H1 (cell line): ENCODE measurements around the gene VWA3B. TPM values are rescaled to one million over a fixed set of nuclear protein-coding genes. Genes with fewer than 3 reads are reported as not detected.

Experiments
- CTCF ChIA-PET: fragments of 300-600 bp; sonication (Branson Sonifier 250); formaldehyde crosslinking; loops from one replicate; lab custom pipeline; 2021; ENCODE audit not compliant: partially characterized antibody; lab: Charles Lee
- POLR2A ChIA-PET: fragments of 300-600 bp; sonication (Branson Sonifier 250); formaldehyde crosslinking; loops from one replicate; lab custom pipeline; 2021; ENCODE audit warnings: inconsistent platforms; ENCODE audit not compliant: partially characterized antibody; lab: Charles Lee
- DNase-seq, 2 experiments: peaks; one replicate each; pipeline versions ENCODE4 v3.0.0 to v3.0.0-alpha.2; 2010 to 2022; ENCODE audit warnings: low spot score in 2 of 2, low read depth in 1 of 2, mixed read lengths in 1 of 2
- FAIRE-seq: peaks from 2 replicates; lab custom pipeline; 2011; peaks lifted over from hg19 to GRCh38; lab: Jason Lieb, UNC
- H2AFZ ChIP-seq: 2 replicates; pipeline ENCODE4 v1.8.1; 2012; ENCODE audit warnings: low read length, inconsistent platforms
- H2AK5ac ChIP-seq: 2 replicates; pipeline ENCODE4 v1.6.1; 2013; ENCODE audit warnings: low read depth, low read length
- H2BK120ac ChIP-seq: replicated peaks from 2 replicates; pipeline ENCODE3; 2013; ENCODE audit warnings: low read depth, low read length, inconsistent platforms
- H2BK12ac ChIP-seq: 2 replicates; pipeline ENCODE4 v1.6.1; 2013; ENCODE audit warnings: low read depth, low read length
- H2BK15ac ChIP-seq: 2 replicates; pipeline ENCODE4 v1.6.1; 2013; ENCODE audit warnings: low read length
- H2BK20ac ChIP-seq: 2 replicates; pipeline ENCODE4 v1.6.1; 2013; ENCODE audit warnings: low read length
- H2BK5ac ChIP-seq: 2 replicates; pipeline ENCODE4 v1.6.1; 2013; ENCODE audit warnings: low read depth, low read length
- H3K14ac ChIP-seq: 2 replicates; pipeline ENCODE4 v1.6.1; 2013; ENCODE audit warnings: inconsistent platforms; ENCODE audit not compliant: insufficient read length
- H3K18ac ChIP-seq: 2 replicates; pipeline ENCODE4 v1.6.1; 2013; ENCODE audit warnings: low read length; ENCODE audit errors: extremely low read depth
- H3K23ac ChIP-seq: 2 replicates; pipeline ENCODE4 v1.6.1; 2013; ENCODE audit warnings: inconsistent platforms; ENCODE audit not compliant: insufficient read length
- H3K23me2 ChIP-seq: 2 replicates; pipeline ENCODE4 v1.6.1; 2013; ENCODE audit warnings: low read depth, low read length
- H3K27ac ChIP-seq: 2 replicates; pipeline ENCODE4 v1.6.1; 2011; ENCODE audit warnings: low read depth, low read length, inconsistent platforms
- H3K27me3 ChIP-seq, 4 experiments: replicated peaks in 1 of 4; 1 replicate in 1 of 4; 2 replicates in 3 of 4; pipeline versions ENCODE4 v1.6.1 to v1.8.1; 2011 to 2013; ENCODE audit warnings: low read length in 3 of 4, mild to moderate bottlenecking in 3 of 4, inconsistent platforms in 2 of 4, mixed read lengths in 2 of 4, moderate library complexity in 1 of 4; ENCODE audit not compliant: control insufficient read depth in 3 of 4, insufficient read depth in 3 of 4; ENCODE audit errors: extremely low read depth in 1 of 4
- H3K36me3 ChIP-seq, 4 experiments: 2 replicates each; pipeline versions ENCODE4 v1.6.1 to v1.8.1; 2011 to 2013; ENCODE audit warnings: mild to moderate bottlenecking in 4 of 4, low read length in 3 of 4, moderate library complexity in 2 of 4, control low read depth in 1 of 4, inconsistent platforms in 1 of 4; ENCODE audit not compliant: insufficient read depth in 4 of 4, control insufficient read depth in 2 of 4
- H3K4ac ChIP-seq: replicated peaks from 2 replicates; pipeline ENCODE3; 2013; ENCODE audit warnings: low read length, low read depth, mixed read lengths, inconsistent platforms; ENCODE audit not compliant: insufficient read length
- H3K4me1 ChIP-seq, 4 experiments: replicated peaks in 1 of 4; 1 replicate in 1 of 4; 2 replicates in 3 of 4; pipeline versions ENCODE4 v1.6.1 to v1.8.1; 2011 to 2013; ENCODE audit warnings: low read length in 3 of 4, inconsistent platforms in 2 of 4, mixed read lengths in 1 of 4; ENCODE audit not compliant: insufficient read depth in 4 of 4, control insufficient read depth in 3 of 4
- H3K4me2 ChIP-seq, 2 experiments: 2 replicates each; pipeline versions ENCODE4 v1.6.1 to v1.8.1; 2011 to 2013; ENCODE audit warnings: low read depth in 2 of 2, low read length in 2 of 2, control low read depth in 1 of 2, inconsistent platforms in 1 of 2, mild to moderate bottlenecking in 1 of 2; ENCODE audit not compliant: insufficient read depth in 1 of 2
- H3K4me3 ChIP-seq, 4 experiments: fragments of 200-600, 300-600 bp in 1 of 4; sonication (generic), shearing (Covaris generic), sonication (Bioruptor Twin) in 1 of 4; 2 replicates each; pipeline versions ENCODE4 v1.5.1 to v1.8.1; 2011 to 2016; ENCODE audit warnings: low read length in 4 of 4, low read depth in 3 of 4, control low read depth in 2 of 4, inconsistent platforms in 2 of 4, mild to moderate bottlenecking in 2 of 4, mixed read lengths in 1 of 4, moderate library complexity in 1 of 4; ENCODE audit not compliant: insufficient read depth in 2 of 4; ENCODE audit errors: extremely low read depth in 1 of 4
- H3K56ac ChIP-seq: replicated peaks from 2 replicates; pipeline ENCODE3; 2013; ENCODE audit warnings: low read depth, mild to moderate bottlenecking, mixed read lengths, low read length, inconsistent platforms; ENCODE audit not compliant: insufficient read length
- H3K79me1 ChIP-seq: 2 replicates; pipeline ENCODE4 v1.6.1; 2013; ENCODE audit warnings: low read depth, low read length, control low read depth
- H3K79me2 ChIP-seq, 2 experiments: 2 replicates each; pipeline versions ENCODE4 v1.6.1 to v1.8.1; 2012 to 2013; ENCODE audit warnings: low read length in 2 of 2, mild to moderate bottlenecking in 2 of 2, inconsistent platforms in 1 of 2; ENCODE audit not compliant: insufficient read depth in 2 of 2, control insufficient read depth in 1 of 2
- H3K9ac ChIP-seq, 4 experiments: replicated peaks in 1 of 4; 1 replicate in 1 of 4; 2 replicates in 3 of 4; pipeline versions ENCODE4 v1.6.1 to v1.8.1; 2011 to 2013; ENCODE audit warnings: low read depth in 3 of 4, low read length in 3 of 4, control low read depth in 2 of 4, mild to moderate bottlenecking in 2 of 4, moderate library complexity in 2 of 4, inconsistent platforms in 1 of 4; ENCODE audit errors: extremely low read depth in 1 of 4
- H3K9me3 ChIP-seq, 2 experiments: 2 replicates each; pipeline versions ENCODE4 v1.6.1 to v1.8.1; 2012 to 2013; ENCODE audit warnings: mild to moderate bottlenecking in 2 of 2, moderate library complexity in 2 of 2, control low read depth in 1 of 2, inconsistent platforms in 1 of 2, low read depth in 1 of 2, low read length in 1 of 2, mixed read lengths in 1 of 2; ENCODE audit not compliant: insufficient read depth in 2 of 2
- H4K20me1 ChIP-seq, 2 experiments: replicated peaks in 1 of 2; 2 replicates each; pipeline versions ENCODE3 to v1.8.1; 2011 to 2013; ENCODE audit warnings: inconsistent platforms in 2 of 2, low read length in 2 of 2, mild to moderate bottlenecking in 1 of 2; ENCODE audit not compliant: insufficient read depth in 2 of 2, control insufficient read depth in 1 of 2
- H4K5ac ChIP-seq: 2 replicates; pipeline ENCODE4 v1.6.1; 2013; ENCODE audit warnings: low read length, low read depth, mixed read lengths, inconsistent platforms; ENCODE audit not compliant: insufficient read length
- H4K8ac ChIP-seq: 2 replicates; pipeline ENCODE4 v1.8.0; 2013; ENCODE audit warnings: mild to moderate bottlenecking, moderate library complexity, low read length, inconsistent platforms; ENCODE audit not compliant: insufficient read depth; ENCODE audit errors: extremely low read depth
- H4K91ac ChIP-seq: replicated peaks from 2 replicates; pipeline ENCODE3; 2013; ENCODE audit warnings: low read length, mixed read lengths, inconsistent platforms; ENCODE audit not compliant: insufficient read length
- FOSL1 ChIP-seq: IDR thresholded peaks from 2 replicates; pipeline ENCODE4 v1.6.1; 2011; ENCODE audit warnings: mild to moderate bottlenecking, low read depth, low read length, moderate library complexity; ENCODE audit not compliant: insufficient read depth
- GABPA ChIP-seq: IDR thresholded peaks from 2 replicates; pipeline ENCODE4 v1.6.1; 2011; ENCODE audit warnings: mild to moderate bottlenecking, low read length, moderate library complexity, borderline replicate concordance; ENCODE audit not compliant: insufficient read depth
- POU5F1 ChIP-seq: IDR thresholded peaks from 2 replicates; pipeline ENCODE4 v1.6.1; 2011; ENCODE audit warnings: low read depth, mild to moderate bottlenecking, low read length, moderate library complexity
- SIN3A ChIP-seq, 2 experiments: IDR thresholded peaks in 1 of 2; conservative IDR thresholded peaks in 1 of 2; 2 replicates each; pipeline ENCODE4 v1.6.1; 2011 to 2012; ENCODE audit warnings: low read length in 2 of 2, improper control_type of control experiment in 1 of 2, low read depth in 1 of 2, mild to moderate bottlenecking in 1 of 2
- SUZ12 ChIP-seq: fragments of 200-600 bp; sonication (generic); IDR thresholded peaks from 2 replicates; pipeline ENCODE4 v1.6.1; 2012; ENCODE audit warnings: mild to moderate bottlenecking, inconsistent platforms, low read length, moderate library complexity, mixed read lengths
- TAF7 ChIP-seq: optimal IDR thresholded peaks from 2 replicates; pipeline ENCODE3; 2011; ENCODE audit warnings: low read depth, mild to moderate bottlenecking, inconsistent platforms, low read length, moderate library complexity, borderline replicate concordance
- WGBS, 2 experiments: shearing (Covaris generic) in 1 of 2; methylation state at CpG; one replicate each; pipeline versions ENCODE4 v1.1.6 to v1.1.7; 2013 to 2015; ENCODE audit warnings: low lambda C conversion rate in 2 of 2, mixed read lengths in 2 of 2, inconsistent platforms in 1 of 2, low coverage in 1 of 2, missing lambda C conversion rate in 1 of 2; ENCODE audit not compliant: insufficient replicate concordance in 2 of 2, insufficient coverage in 1 of 2, insufficient read length in 1 of 2; ENCODE audit errors: extremely low coverage in 1 of 2, missing lambda C conversion rate in 1 of 2; 5-methylcytosine and 5-hydroxymethylcytosine counted together
- polyA plus RNA-seq, 7 experiments: library from polyadenylated mRNA; depleted of rRNA in 3 of 7; stranded (reverse) in 5 of 7; unstranded in 2 of 7; fragments of >200 nt in 5 of 7; fragments of 200-250 nt in 2 of 7; gene quantifications; 1 replicate in 5 of 7; 2 replicates in 1 of 7; 4 replicates in 1 of 7; pipeline versions ENCODE4 v1.2.1 to v1.2.3, GENCODE V29; 2011 to 2013; ENCODE audit warnings: missing spikeins in 2 of 7, mixed read lengths in 2 of 7
- total RNA-seq: library from RNA; stranded (reverse); fragmentation: NEBNext Ultra II Directional; extraction: Animal tissue kit (Norgen Biotek cat#: 25700); gene quantifications from 2 replicates; pipeline ENCODE4 v1.2.1, GENCODE V29; 2021

Gene VWA3B
- total and polyA plus RNA-seq, 2 of the 8 experiments (the other 6 are each of a cell fraction or from before 2014, with no cell fraction given) = not detected

DNA sequence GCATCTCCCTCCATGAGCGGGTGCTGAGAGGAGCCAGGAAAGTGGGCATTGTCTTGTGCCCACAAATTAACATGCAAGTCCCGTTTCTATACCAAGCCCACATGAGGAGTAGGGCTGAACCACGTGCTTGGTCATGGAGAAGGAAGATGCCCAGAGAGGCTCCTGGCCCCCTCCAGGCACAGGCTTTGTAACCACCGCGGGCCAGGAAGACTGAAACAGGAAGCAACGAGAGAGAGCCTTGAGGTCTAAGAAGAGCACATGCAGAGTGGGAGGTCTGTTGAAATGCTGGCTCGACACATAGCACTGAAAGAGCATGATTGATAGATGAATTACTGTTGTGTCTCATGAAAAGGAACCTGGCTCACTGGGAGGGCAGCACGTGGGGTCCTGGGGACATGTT is 36.3 kb downstream of the VWA3B start:
- Histone ChIP-seq H3K9me3 (no peaks in the 10 kb centered on the region), H3K9ac (no peak overlapping the region), H4K8ac (no peak overlapping the region; the same call in 1 of the 2 replicates), H4K91ac (no peak overlapping the region), H3K14ac (no peak overlapping the region), H2BK120ac (no peak overlapping the region)
- CTCF ChIA-PET = no interaction called here
- no peak for FAIRE-seq
- TF ChIP-seq FOSL1 (no peak), SUZ12 (no peak), GABPA (no peak), SIN3A (conservative IDR thresholded peaks at IDR 0.05 in 1 of 2, IDR thresholded peaks at IDR 0.05 in 1 of 2; ENCODE audit: low read depth in 1 of 2, low read length in 2 of 2) (no peak), TAF7 (no peak), POU5F1 (no peak)
- TF ChIP-seq, all 59 proteins: peak for 0
- Histone ChIP-seq H3K79me2 (no peaks in the 10 kb centered on the region), H2BK5ac (no peak overlapping the region), H2BK15ac (no peak overlapping the region), H3K79me1 (no peaks in the 10 kb centered on the region), H3K23me2 (no peaks in the 10 kb centered on the region), H2AK5ac (no peak overlapping the region), H3K18ac (no peak overlapping the region), H3K27ac (no peak overlapping the region), H4K5ac (no peak overlapping the region), H3K4me1 (peaks cover 0 to 2% (median 0%) of the 10 kb centered on the region in 4 experiments; a peak in 1 of 7 replicates), H3K36me3 (no peaks in the 10 kb centered on the region; a peak in 1 of 8 replicates), H2AFZ (no peak overlapping the region), H3K56ac (no peak overlapping the region), H3K4me3 (no peak overlapping the region), H4K20me1 (no peaks in the 10 kb centered on the region), H2BK12ac (no peak overlapping the region), H3K23ac (no peak overlapping the region), H3K4me2 (no peak overlapping the region), H3K4ac (no peak overlapping the region), H2BK20ac (no peak overlapping the region), H3K27me3 (peaks cover 0 to 4% (median 1%) of the 10 kb centered on the region in 4 experiments; a peak in 3 of 7 replicates)
- POLR2A ChIA-PET = no interaction called here
- no peak for DNase-seq
- WGBS, 2 experiments = 84% methylated on average over 8 of the region's 8 CpGs; no CpG with 5 or more reads in 1 of the 2 experiments
